A549 (cell line): ENCODE measurements around the gene DOP1A. TPM values are rescaled to one million over a fixed set of nuclear protein-coding genes. Genes with fewer than 3 reads are reported as not detected.

Experiments
- ATAC-seq, 2 experiments: fragments of 200-7000 bp in 1 of 2; fragments of >200 bp in 1 of 2; cut with Nextera tagmentation in 1 of 2; cut with Tn5 transposase in 1 of 2; 3 replicates each; pipeline versions ENCODE4 v1.8.0 to v1.9.1; 2018 to 2020; ENCODE audit warnings: mild to moderate bottlenecking in 1 of 2, moderate library complexity in 1 of 2
- CTCF ChIA-PET: fragments of 300-600 bp; sonication (Branson Sonifier 250); formaldehyde crosslinking; extraction: SDS; loops from one replicate; lab custom pipeline; 2021; ENCODE audit warnings: antibody characterized with exemption, inconsistent platforms; lab: Yijun Ruan, JAX
- POLR2A ChIA-PET: fragments of 350-600 bp; formaldehyde crosslinking; extraction: SDS; loops from one replicate; lab custom pipeline; 2021; ENCODE audit warnings: antibody characterized with exemption, inconsistent platforms; lab: Yijun Ruan, JAX
- DNase-seq, 2 experiments: peaks; one replicate each; pipeline versions ENCODE4 v3.0.0 to v3.0.0-alpha.2; 2011 to 2016; ENCODE audit warnings: low read depth in 1 of 2, low spot score in 1 of 2
- FAIRE-seq: peaks from 2 replicates; lab custom pipeline; 2011; peaks lifted over from hg19 to GRCh38; lab: Jason Lieb, UNC
- H3K27ac ChIP-seq, 2 experiments: fragments of >200 bp; sonication (Bioruptor Twin); formaldehyde crosslinking; 3 replicates each; pipeline ENCODE4 v1.5.1; 2016 to 2017
- H3K4me1 ChIP-seq: fragments of >200 bp; sonication (Bioruptor Twin); formaldehyde crosslinking; 3 replicates; pipeline ENCODE4 v1.6.1; 2016
- H3K4me2 ChIP-seq: fragments of >200 bp; sonication (Bioruptor Twin); formaldehyde crosslinking; 3 replicates; pipeline ENCODE4 v1.6.1; 2016
- H3K4me3 ChIP-seq: fragments of >200 bp; sonication (Bioruptor Twin); formaldehyde crosslinking; 3 replicates; pipeline ENCODE4 v1.5.1; 2016
- H3K9me3 ChIP-seq: fragments of >200 bp; sonication (Bioruptor Twin); formaldehyde crosslinking; 3 replicates; pipeline ENCODE4 v1.6.1; 2016
- BHLHE40 ChIP-seq: IDR thresholded peaks from 2 replicates; pipeline ENCODE4 v1.6.1; 2012; ENCODE audit warnings: low read depth, low read length, inconsistent platforms
- CBX8 ChIP-seq: fragments of 200-600 bp; sonication (generic); IDR thresholded peaks from 2 replicates; pipeline ENCODE4 v1.6.1; 2016
- CHD2 ChIP-seq: fragments of 150-350 bp; IDR thresholded peaks from 2 replicates; pipeline ENCODE4 v1.6.1; 2014; ENCODE audit warnings: low read length; ENCODE audit not compliant: partially characterized antibody
- ESRRA ChIP-seq: fragments of 150-350 bp; IDR thresholded peaks from 2 replicates; pipeline ENCODE4 v1.6.1; 2014; ENCODE audit warnings: mild to moderate bottlenecking, low read length, borderline replicate concordance
- FOSL2 ChIP-seq, 2 experiments: fragments of 450-650 bp in 1 of 2; fragments of >200 bp in 1 of 2; sonication (Bioruptor Twin) in 1 of 2; formaldehyde crosslinking; IDR thresholded peaks; 2 replicates each; pipeline versions ENCODE4 v1.5.0 to v1.6.1; 2016 to 2020; ENCODE audit warnings: mild to moderate bottlenecking in 1 of 2, moderate library complexity in 1 of 2
- HDAC2 ChIP-seq: fragments of 200-600 bp; sonication (generic); IDR thresholded peaks from 2 replicates; pipeline ENCODE4 v1.6.1; 2016
- HEYL ChIP-seq: fragments of 250-450 bp; sonication (Bioruptor Pico); IDR thresholded peaks from 2 replicates; pipeline ENCODE4 v1.8.0; 2021; ENCODE audit warnings: mild to moderate bottlenecking, moderate library complexity
- HOXA7 ChIP-seq: fragments of 250-450 bp; sonication (Bioruptor Pico); IDR thresholded peaks from 2 replicates; pipeline ENCODE4 v1.5.0; 2020; ENCODE audit warnings: mild to moderate bottlenecking, moderate library complexity
- HOXB5 ChIP-seq: fragments of 250-450 bp; sonication (Bioruptor Pico); IDR thresholded peaks from 2 replicates; pipeline ENCODE4 v1.5.0; 2020; ENCODE audit warnings: mild to moderate bottlenecking, moderate library complexity
- JUN ChIP-seq, 2 experiments: fragments of >200 bp; sonication (Bioruptor Twin); formaldehyde crosslinking; IDR thresholded peaks; 2 replicates in 1 of 2; 3 replicates in 1 of 2; pipeline ENCODE4 v1.6.1; 2016 to 2017
- KDM1A ChIP-seq: fragments of 200-600 bp; sonication (generic); IDR thresholded peaks from 2 replicates; pipeline ENCODE4 v1.6.1; 2016; ENCODE audit warnings: low read depth, mild to moderate bottlenecking
- KDM5A ChIP-seq: fragments of 200-600 bp; sonication (generic); IDR thresholded peaks from 2 replicates; pipeline ENCODE4 v1.6.1; 2016; ENCODE audit warnings: antibody characterized with exemption, mild to moderate bottlenecking
- NR3C1 ChIP-seq: fragments of >200 bp; sonication (Bioruptor Twin); formaldehyde crosslinking; IDR thresholded peaks from 3 replicates; pipeline ENCODE4 v1.6.1; 2017
- PHF8 ChIP-seq: fragments of 200-600 bp; sonication (generic); IDR thresholded peaks from 2 replicates; pipeline ENCODE4 v1.6.1; 2016; ENCODE audit warnings: low read depth, mild to moderate bottlenecking, antibody characterized with exemption, moderate library complexity, borderline replicate concordance
- POLR2A ChIP-seq: IDR thresholded peaks from 2 replicates; pipeline ENCODE4 v1.6.1; 2012; ENCODE audit warnings: mild to moderate bottlenecking, low read length
- RCOR1 ChIP-seq: fragments of 150-350 bp; IDR thresholded peaks from 2 replicates; pipeline ENCODE4 v1.6.1; 2014; ENCODE audit warnings: antibody characterized with exemption, low read length, low read depth
- SREBF2 ChIP-seq: fragments of 450-650 bp; IDR thresholded peaks from 2 replicates; pipeline ENCODE4 v1.6.1; 2014; ENCODE audit warnings: mild to moderate bottlenecking, moderate library complexity
- TFCP2L1 ChIP-seq: fragments of 250-450 bp; sonication (Bioruptor Pico); IDR thresholded peaks from 2 replicates; pipeline ENCODE4 v1.5.0; 2021; ENCODE audit warnings: mild to moderate bottlenecking
- ZFP36 ChIP-seq: fragments of 450-650 bp; IDR thresholded peaks from 2 replicates; pipeline ENCODE4 v1.6.1; 2014; ENCODE audit warnings: borderline replicate concordance; ENCODE audit not compliant: partially characterized antibody
- WGBS: methylation state at CpG from one replicate; pipeline ENCODE4 v1.1.6; 2017; ENCODE audit errors: missing lambda C conversion rate; 5-methylcytosine and 5-hydroxymethylcytosine counted together
- polyA plus RNA-seq, 4 experiments: library from polyadenylated mRNA; depleted of rRNA in 3 of 4; stranded (reverse); fragments of >200 nt; fragmentation: RNase III in 1 of 4; extraction: RNeasy Plus Mini Kit Qiagen cat#74134 plus additional on column Dnase treatment in 1 of 4; gene quantifications; 2 replicates in 3 of 4; 3 replicates in 1 of 4; pipeline ENCODE4 v1.2.3, GENCODE V29; 2011 to 2017
- TF ChIP-seq, protein P1 (sequence below): IDR thresholded peaks from 2 replicates; pipeline ENCODE4 v1.6.1; 2012; ENCODE audit warnings: low read depth, borderline replicate concordance
- TF ChIP-seq, protein P2 (sequence below): fragments of 450-650 bp; IDR thresholded peaks from 2 replicates; pipeline ENCODE4 v1.6.1; 2014; ENCODE audit warnings: antibody characterized with exemption
- TF ChIP-seq, protein P3 (sequence below): fragments of 200-600 bp; sonication (generic); IDR thresholded peaks from 2 replicates; pipeline ENCODE4 v1.6.1; 2016; ENCODE audit warnings: antibody characterized with exemption, mild to moderate bottlenecking, moderate library complexity
- TF ChIP-seq, protein P4 (sequence below): fragments of 150-350 bp; IDR thresholded peaks from 2 replicates; pipeline ENCODE4 v1.6.1; 2014; ENCODE audit warnings: low read depth, mild to moderate bottlenecking, low read length
- TF ChIP-seq, protein P5 (sequence below): fragments of >200 bp; sonication (Bioruptor Twin); formaldehyde crosslinking; IDR thresholded peaks from 2 replicates; pipeline ENCODE4 v1.6.1; 2016
- TF ChIP-seq, protein P6 (sequence below): IDR thresholded peaks from 2 replicates; pipeline ENCODE4 v1.6.1; 2012
- TF ChIP-seq, protein P7 (sequence below): fragments of >200 bp; sonication (Bioruptor Twin); formaldehyde crosslinking; IDR thresholded peaks from 3 replicates; pipeline ENCODE4 v1.6.1; 2016
- TF ChIP-seq, protein P8 (sequence below): fragments of 250-450 bp; sonication (Bioruptor Pico); IDR thresholded peaks from 2 replicates; pipeline ENCODE4 v1.5.0; 2020; ENCODE audit warnings: low read depth, mild to moderate bottlenecking, moderate library complexity

Gene DOP1A
- polyA plus RNA-seq, 2 of the 4 experiments (the other 2 are of a cell fraction): 2.2 to 5.9 TPM

DNA sequence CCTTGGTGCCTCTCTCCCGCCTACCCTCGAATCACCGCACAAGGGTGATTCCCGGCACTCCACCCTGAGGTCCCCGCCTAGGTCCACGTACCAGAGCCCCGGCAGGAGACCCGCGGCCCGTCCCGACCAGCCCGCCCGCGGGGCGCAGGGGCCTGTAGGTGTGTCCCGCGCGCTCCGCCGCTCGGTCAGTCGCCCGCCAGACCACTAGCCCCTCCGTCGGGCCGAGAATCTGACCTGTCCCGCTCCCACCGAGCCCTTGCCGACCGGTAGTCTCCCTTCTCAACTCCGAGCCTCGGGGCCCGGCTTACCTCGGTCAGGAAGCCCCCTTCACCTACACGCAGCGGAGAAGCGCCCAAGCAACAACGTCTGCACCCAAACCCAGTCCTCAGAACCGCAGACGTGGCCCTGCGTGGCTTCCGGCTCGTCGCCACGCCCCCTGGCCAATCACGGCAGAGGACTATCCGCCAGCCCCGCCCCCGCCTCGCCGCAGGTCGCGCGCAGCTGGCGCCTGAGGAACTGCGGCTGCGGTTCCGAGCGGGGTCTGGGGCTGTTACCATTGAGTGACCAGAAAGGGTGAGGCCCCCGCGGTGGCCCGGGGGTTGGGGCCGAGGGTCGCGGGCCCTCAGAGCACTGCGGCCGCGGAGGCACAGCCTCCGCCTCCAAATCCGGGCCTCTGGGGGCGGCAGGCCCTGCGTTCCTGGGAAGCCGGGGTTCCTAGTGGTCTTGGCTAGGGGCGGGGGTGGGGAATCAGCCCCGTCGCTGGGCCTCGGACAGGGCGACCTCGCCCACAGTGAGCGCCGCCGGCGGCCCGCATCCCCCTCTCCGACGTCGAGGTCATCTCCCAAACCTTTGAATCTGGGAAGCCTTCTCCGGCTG, 125.6 kb downstream of the DOP1A start, which contains the start of the genes PGM3 and RWDD2A:
Gene PGM3 (minus strand): TSS at position 395 of the 876 bp plus-strand sequence. CDS start 2,253 bp downstream, outside the sequence.
Gene RWDD2A (plus strand): TSS at position 487 of the 876 bp plus-strand sequence. CDS start 1,095 bp downstream, outside the sequence.
- 3% methylated on average over 7 of the region's 88 CpGs for WGBS
- DNase-seq (peak; percentile 76 to 89), ATAC-seq (peak; percentile 91 to 97), FAIRE-seq (no peak)
- Histone ChIP-seq H3K27ac (peak within 1 kb of the TSS; percentile 82 to 95), H3K9me3 (no peaks in the 10 kb centered on the region), H3K4me2 (peak within 1 kb of the TSS; percentile 89), H3K4me1 (peaks cover 6% of the 10 kb centered on the region; the same call in 1 of the 3 replicates), H3K4me3 (peak within 1 kb of the TSS; percentile 90)
- CTCF ChIA-PET: interaction anchor here (1.5 kb wide), 1 partner anchor 128 kb away, joined by 4 read pairs; the partner anchor contains the start of gene UBE3D
- TF ChIP-seq HDAC2 (no peak), JUN (IDR thresholded peaks at IDR 0.05) (peak in 1 of 2 experiments; percentile 41; a peak in 1 of 5 replicates), SREBF2 (no peak), HOXB5 (CRISPR knock-in tag) (no peak), HOXA7 (CRISPR knock-in tag) (no peak), RCOR1 (no peak), CBX8 (no peak), CHD2 (no peak), ESRRA (no peak), KDM1A (no peak), HEYL (CRISPR knock-in tag) (no peak), POLR2A (peak; percentile 75), BHLHE40 (no peak), TFCP2L1 (CRISPR knock-in tag) (no peak), PHF8 (peak; percentile 64), FOSL2 (IDR thresholded peaks at IDR 0.05) (no peak), FOSL2 (CRISPR knock-in tag; IDR thresholded peaks at IDR 0.05) (no peak), ZFP36 (no peak), KDM5A (no peak), NR3C1 (no peak)
- TF ChIP-seq, protein P1, sequence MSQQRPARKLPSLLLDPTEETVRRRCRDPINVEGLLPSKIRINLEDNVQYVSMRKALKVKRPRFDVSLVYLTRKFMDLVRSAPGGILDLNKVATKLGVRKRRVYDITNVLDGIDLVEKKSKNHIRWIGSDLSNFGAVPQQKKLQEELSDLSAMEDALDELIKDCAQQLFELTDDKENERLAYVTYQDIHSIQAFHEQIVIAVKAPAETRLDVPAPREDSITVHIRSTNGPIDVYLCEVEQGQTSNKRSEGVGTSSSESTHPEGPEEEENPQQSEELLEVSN: no peak
- TF ChIP-seq, protein P2, sequence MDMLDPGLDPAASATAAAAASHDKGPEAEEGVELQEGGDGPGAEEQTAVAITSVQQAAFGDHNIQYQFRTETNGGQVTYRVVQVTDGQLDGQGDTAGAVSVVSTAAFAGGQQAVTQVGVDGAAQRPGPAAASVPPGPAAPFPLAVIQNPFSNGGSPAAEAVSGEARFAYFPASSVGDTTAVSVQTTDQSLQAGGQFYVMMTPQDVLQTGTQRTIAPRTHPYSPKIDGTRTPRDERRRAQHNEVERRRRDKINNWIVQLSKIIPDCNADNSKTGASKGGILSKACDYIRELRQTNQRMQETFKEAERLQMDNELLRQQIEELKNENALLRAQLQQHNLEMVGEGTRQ: no peak
- TF ChIP-seq, protein P3, sequence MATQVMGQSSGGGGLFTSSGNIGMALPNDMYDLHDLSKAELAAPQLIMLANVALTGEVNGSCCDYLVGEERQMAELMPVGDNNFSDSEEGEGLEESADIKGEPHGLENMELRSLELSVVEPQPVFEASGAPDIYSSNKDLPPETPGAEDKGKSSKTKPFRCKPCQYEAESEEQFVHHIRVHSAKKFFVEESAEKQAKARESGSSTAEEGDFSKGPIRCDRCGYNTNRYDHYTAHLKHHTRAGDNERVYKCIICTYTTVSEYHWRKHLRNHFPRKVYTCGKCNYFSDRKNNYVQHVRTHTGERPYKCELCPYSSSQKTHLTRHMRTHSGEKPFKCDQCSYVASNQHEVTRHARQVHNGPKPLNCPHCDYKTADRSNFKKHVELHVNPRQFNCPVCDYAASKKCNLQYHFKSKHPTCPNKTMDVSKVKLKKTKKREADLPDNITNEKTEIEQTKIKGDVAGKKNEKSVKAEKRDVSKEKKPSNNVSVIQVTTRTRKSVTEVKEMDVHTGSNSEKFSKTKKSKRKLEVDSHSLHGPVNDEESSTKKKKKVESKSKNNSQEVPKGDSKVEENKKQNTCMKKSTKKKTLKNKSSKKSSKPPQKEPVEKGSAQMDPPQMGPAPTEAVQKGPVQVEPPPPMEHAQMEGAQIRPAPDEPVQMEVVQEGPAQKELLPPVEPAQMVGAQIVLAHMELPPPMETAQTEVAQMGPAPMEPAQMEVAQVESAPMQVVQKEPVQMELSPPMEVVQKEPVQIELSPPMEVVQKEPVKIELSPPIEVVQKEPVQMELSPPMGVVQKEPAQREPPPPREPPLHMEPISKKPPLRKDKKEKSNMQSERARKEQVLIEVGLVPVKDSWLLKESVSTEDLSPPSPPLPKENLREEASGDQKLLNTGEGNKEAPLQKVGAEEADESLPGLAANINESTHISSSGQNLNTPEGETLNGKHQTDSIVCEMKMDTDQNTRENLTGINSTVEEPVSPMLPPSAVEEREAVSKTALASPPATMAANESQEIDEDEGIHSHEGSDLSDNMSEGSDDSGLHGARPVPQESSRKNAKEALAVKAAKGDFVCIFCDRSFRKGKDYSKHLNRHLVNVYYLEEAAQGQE: no peak
- TF ChIP-seq, protein P4, sequence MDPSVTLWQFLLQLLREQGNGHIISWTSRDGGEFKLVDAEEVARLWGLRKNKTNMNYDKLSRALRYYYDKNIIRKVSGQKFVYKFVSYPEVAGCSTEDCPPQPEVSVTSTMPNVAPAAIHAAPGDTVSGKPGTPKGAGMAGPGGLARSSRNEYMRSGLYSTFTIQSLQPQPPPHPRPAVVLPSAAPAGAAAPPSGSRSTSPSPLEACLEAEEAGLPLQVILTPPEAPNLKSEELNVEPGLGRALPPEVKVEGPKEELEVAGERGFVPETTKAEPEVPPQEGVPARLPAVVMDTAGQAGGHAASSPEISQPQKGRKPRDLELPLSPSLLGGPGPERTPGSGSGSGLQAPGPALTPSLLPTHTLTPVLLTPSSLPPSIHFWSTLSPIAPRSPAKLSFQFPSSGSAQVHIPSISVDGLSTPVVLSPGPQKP: no peak
- TF ChIP-seq, protein P5, sequence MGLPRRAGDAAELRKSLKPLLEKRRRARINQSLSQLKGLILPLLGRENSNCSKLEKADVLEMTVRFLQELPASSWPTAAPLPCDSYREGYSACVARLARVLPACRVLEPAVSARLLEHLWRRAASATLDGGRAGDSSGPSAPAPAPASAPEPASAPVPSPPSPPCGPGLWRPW: no peak
- TF ChIP-seq, protein P6, sequence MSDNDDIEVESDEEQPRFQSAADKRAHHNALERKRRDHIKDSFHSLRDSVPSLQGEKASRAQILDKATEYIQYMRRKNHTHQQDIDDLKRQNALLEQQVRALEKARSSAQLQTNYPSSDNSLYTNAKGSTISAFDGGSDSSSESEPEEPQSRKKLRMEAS: peak; percentile 22
- TF ChIP-seq, protein P7, sequence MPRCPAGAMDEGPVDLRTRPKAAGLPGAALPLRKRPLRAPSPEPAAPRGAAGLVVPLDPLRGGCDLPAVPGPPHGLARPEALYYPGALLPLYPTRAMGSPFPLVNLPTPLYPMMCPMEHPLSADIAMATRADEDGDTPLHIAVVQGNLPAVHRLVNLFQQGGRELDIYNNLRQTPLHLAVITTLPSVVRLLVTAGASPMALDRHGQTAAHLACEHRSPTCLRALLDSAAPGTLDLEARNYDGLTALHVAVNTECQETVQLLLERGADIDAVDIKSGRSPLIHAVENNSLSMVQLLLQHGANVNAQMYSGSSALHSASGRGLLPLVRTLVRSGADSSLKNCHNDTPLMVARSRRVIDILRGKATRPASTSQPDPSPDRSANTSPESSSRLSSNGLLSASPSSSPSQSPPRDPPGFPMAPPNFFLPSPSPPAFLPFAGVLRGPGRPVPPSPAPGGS: 0 out of 3 replicates have a peak, but pooled peaks have one; percentile 47
- TF ChIP-seq, protein P8, sequence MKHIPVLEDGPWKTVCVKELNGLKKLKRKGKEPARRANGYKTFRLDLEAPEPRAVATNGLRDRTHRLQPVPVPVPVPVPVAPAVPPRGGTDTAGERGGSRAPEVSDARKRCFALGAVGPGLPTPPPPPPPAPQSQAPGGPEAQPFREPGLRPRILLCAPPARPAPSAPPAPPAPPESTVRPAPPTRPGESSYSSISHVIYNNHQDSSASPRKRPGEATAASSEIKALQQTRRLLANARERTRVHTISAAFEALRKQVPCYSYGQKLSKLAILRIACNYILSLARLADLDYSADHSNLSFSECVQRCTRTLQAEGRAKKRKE (CRISPR knock-in tag): no peak
- TF ChIP-seq, all 56 proteins: peak for 5
- POLR2A ChIA-PET: interaction anchor here (0.6 to 1.0 kb wide), 2 partner anchors 9 to 24 kb away, joined by 3 read pairs; no protein-coding TSS in a partner anchor
